HG02840 (cell line): ENCODE data around the gene MAPK8IP3.
"Not testable (repeated sequence)": the region's sequence is repeated elsewhere in the genome, so short reads cannot be mapped to it uniquely, and the experiment has no call there.

Experiments used
- ATAC-seq: cut with Tn5 transposase; IDR thresholded peaks from one replicate; pipeline ENCODE4 v1.9.1; 2021; ENCODE audit warnings: mild to moderate bottlenecking, moderate library complexity, moderate number of reproducible peaks; ENCODE audit not compliant: unreplicated experiment, low FRiP score

Gene MAPK8IP3

GRCh38 chr16:1794908-1795666 lies 89.1 kb downstream of the MAPK8IP3 start:
- no peak for ATAC-seq

- not testable (repeated sequence) for ATAC-seq
Observed at GRCh38 chr16:1799263-1799662, 93.3 kb downstream of the MAPK8IP3 start.

- ATAC-seq, result no peak
Observed at GRCh38 chr16:1800701-1801100, 94.7 kb downstream of the MAPK8IP3 start.

- no peak for ATAC-seq
Observed at GRCh38 chr16:1807626-1808025, 101.6 kb downstream of the MAPK8IP3 start.

GRCh38 chr16:1808691-1809090 lies 102.7 kb downstream of the MAPK8IP3 start:
- no peak for ATAC-seq

GRCh38 chr16:1809281-1809801 lies 103.3 kb downstream of the MAPK8IP3 start:
- ATAC-seq, result no peak

GRCh38 chr16:1810106-1810505 lies 104.1 kb downstream of the MAPK8IP3 start:
- ATAC-seq, result no peak

GRCh38 chr16:1810536-1810935 lies 104.5 kb downstream of the MAPK8IP3 start:
- no peak for ATAC-seq

GRCh38 chr16:1812732-1813163 lies 106.8 kb downstream of the MAPK8IP3 start:
- ATAC-seq, result no peak

GRCh38 chr16:1815461-1815860 lies 109.5 kb downstream of the MAPK8IP3 start:
- ATAC-seq, result no peak

GRCh38 chr16:1816396-1817275 lies 110.6 kb downstream of the MAPK8IP3 start:
- no peak for ATAC-seq

GRCh38 chr16:1817276-1817589 lies 111.2 kb downstream of the MAPK8IP3 start:
- no peak for ATAC-seq

- ATAC-seq, result no peak
Observed at GRCh38 chr16:1817716-1818115, 111.7 kb downstream of the MAPK8IP3 start.

GRCh38 chr16:1818204-1818872 lies 112.3 kb downstream of the MAPK8IP3 start:
- no peak for ATAC-seq

- ATAC-seq, result no peak
Observed at GRCh38 chr16:1818873-1819525, 113.0 kb downstream of the MAPK8IP3 start.

GRCh38 chr16:1819611-1820010 lies 113.6 kb downstream of the MAPK8IP3 start:
- no peak for ATAC-seq
